Measurements from ENCODE around the gene SMARCA2. TPM values are rescaled to one million over a fixed set of nuclear protein-coding genes. Genes with fewer than 3 reads are reported as not detected.

Gene SMARCA2
- total RNA-seq, 1 donor from 2014 or later = 238 TPM

DNA sequence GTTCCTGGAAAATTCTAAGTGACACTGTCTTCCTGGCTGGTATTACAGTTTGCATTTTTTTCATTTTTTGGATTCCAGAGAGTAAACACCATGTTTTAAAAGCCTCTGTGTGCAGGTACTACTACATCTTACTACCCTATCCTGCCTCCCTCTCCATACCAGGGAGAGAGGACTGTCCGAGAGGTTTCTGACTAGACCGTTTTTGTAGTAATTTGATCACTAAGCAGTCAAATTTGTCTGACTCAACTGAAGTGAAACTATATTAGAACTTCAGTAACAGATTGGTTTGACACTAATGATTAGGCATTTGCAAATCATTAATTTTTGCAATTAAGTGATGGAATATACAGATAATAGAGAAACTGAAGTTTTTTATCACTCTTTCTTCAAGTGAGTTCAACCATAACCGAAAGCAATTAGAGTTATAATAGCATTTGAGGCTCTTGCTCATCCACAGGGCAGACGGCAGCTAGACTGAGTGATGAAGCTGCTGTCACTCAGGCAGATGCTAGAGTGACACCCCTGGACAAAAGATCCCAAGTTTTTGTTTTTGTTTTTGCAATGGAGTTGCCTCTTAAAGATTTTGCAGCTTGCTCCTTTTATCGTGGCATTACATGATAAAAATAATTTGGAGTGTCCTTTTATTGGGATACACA is 44.3 kb downstream of the SMARCA2 start:
- H3K27ac Mint-ChIP-seq = no peak overlapping the region
- ATAC-seq (ENCODE audit: low read depth) = no peak
- peaks cover 83% of the 10 kb centered on the region for H3K36me3 Mint-ChIP-seq (ENCODE audit: low read depth)

DNA sequence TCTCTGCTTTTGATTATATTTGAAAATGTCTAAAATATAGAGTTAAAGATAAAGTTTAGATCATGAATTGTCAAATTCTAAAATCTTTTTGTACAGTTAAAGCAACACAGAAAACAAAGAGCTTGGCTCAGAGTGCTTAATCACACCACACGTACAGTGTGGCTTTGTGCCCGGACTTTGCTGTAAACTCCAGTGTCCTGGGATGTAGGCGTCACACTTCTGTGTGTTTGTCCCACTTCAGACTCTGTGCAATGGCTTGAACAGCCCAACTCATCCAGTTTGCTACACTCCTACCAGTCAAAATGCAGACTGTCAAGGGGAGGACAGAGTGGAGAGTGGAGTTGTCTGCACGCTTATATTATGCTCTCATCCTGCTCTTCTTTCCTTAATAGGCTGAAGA is 45.3 kb downstream of the SMARCA2 start:
- peaks cover 1% of the 10 kb centered on the region for H3K4me1 Mint-ChIP-seq
- no peaks in the 10 kb centered on the region for H3K27me3 Mint-ChIP-seq
- POLR2A ChIA-PET = no interaction called here
- ATAC-seq (ENCODE audit: low read depth) (no peak), DNase-seq (no peak)
- CTCF ChIA-PET = no interaction called here
- peaks cover 89% of the 10 kb centered on the region for H3K36me3 Mint-ChIP-seq (ENCODE audit: low read depth)
- no peak overlapping the region for H3K27ac Mint-ChIP-seq
- no peaks in the 10 kb centered on the region for H3K9me3 Mint-ChIP-seq
- intact Hi-C loops (cut with micrococcal nuclease) = no loop called here
- no peak overlapping the region for H3K4me3 Mint-ChIP-seq
- TF ChIP-seq, protein P1, sequence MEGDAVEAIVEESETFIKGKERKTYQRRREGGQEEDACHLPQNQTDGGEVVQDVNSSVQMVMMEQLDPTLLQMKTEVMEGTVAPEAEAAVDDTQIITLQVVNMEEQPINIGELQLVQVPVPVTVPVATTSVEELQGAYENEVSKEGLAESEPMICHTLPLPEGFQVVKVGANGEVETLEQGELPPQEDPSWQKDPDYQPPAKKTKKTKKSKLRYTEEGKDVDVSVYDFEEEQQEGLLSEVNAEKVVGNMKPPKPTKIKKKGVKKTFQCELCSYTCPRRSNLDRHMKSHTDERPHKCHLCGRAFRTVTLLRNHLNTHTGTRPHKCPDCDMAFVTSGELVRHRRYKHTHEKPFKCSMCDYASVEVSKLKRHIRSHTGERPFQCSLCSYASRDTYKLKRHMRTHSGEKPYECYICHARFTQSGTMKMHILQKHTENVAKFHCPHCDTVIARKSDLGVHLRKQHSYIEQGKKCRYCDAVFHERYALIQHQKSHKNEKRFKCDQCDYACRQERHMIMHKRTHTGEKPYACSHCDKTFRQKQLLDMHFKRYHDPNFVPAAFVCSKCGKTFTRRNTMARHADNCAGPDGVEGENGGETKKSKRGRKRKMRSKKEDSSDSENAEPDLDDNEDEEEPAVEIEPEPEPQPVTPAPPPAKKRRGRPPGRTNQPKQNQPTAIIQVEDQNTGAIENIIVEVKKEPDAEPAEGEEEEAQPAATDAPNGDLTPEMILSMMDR (IDR thresholded peaks at IDR 0.05) = no peak

More for the DNA sequence above, 44.3 kb downstream of the SMARCA2 start:
- H3K27me3 Mint-ChIP-seq = no peaks in the 10 kb centered on the region
- ChIA-PET POLR2A (no interaction called here), CTCF (no interaction called here)
- intact Hi-C loops (cut with micrococcal nuclease) = no loop called here
- H3K9me3 Mint-ChIP-seq = no peaks in the 10 kb centered on the region
- no peak for DNase-seq
- no peak overlapping the region for H3K4me3 Mint-ChIP-seq
- peaks cover 6% of the 10 kb centered on the region for H3K4me1 Mint-ChIP-seq
- TF ChIP-seq, protein P1 (IDR thresholded peaks at IDR 0.05) = no peak

DNA sequence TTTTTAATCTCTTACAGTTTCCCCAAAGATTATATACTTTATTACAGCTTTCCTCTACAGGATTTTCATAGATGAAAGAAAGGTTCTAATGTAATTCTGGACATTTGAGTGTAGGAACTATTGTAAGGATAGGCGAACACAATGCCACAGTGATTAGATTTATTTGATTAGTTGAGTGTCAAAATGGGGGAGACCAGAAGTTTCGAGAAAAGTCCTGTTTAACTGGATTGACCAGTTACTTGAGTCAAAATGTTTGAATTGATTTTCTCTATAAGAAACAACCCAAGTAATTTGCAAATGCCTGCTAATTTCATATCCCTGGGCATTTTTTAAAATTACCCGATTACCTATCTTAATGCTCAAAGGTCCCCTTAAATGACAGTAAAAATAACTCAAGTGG is 50.6 kb downstream of the SMARCA2 start:
- ChIA-PET CTCF (no interaction called here), POLR2A (no interaction called here)
- no peaks in the 10 kb centered on the region for H3K27me3 Mint-ChIP-seq
- TF ChIP-seq, protein P1 (IDR thresholded peaks at IDR 0.05) = no peak
- H3K27ac Mint-ChIP-seq = no peak overlapping the region
- intact Hi-C loops (cut with micrococcal nuclease) = loop anchor here (5.0 kb wide), 3 partner anchors 123 to 603 kb away; no protein-coding TSS in a partner anchor
- no peaks in the 10 kb centered on the region for H3K4me1 Mint-ChIP-seq
- peaks cover 70% of the 10 kb centered on the region for H3K36me3 Mint-ChIP-seq (ENCODE audit: low read depth)
- H3K4me3 Mint-ChIP-seq = no peak overlapping the region
- DNase-seq = no peak
- ATAC-seq (ENCODE audit: low read depth) = no peak
- H3K9me3 Mint-ChIP-seq = no peaks in the 10 kb centered on the region

DNA sequence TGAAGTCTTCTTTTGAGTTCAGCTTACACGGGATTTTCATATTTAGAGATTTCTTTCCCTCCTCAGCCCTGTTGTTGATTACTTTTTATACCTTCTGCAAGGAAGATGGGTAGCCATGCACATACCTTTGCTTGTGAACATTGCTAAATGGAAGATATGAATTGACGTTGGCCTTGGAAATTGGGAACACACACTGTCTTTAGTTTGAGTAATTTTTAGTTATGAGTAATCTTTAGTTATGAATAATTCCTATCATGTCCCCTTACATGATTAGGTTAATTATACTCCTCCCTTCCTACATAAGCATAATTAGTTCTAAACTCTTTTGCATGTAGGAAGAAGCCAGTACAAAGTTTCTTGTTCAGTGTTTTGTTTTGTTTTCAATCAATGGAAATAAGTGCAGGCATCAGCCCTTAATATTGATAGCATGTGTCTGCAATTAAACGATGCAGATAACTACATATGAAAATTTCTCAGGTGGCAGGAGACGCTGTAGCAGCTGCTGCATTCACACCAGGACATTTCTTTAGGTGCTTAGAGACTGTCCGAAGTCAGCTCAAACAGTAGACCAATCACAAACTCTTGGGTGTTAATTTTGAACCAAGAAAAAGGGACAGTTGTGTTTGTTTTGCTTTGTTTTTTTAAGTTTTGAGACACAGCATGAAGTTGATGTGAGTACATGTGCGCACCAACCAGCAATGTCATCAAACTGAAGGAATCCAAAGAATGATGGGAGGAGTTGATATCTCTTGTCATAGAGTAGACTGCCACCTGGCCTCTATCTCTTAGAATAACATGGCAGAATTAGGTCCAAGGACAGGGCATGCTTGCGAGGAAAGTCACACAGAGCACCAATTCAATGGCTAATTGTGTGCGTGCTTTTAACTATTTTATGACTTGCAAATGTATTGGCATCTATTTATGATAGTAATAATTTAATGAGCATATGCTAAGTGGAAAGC is 51.4 kb downstream of the SMARCA2 start:
- intact Hi-C loops (cut with micrococcal nuclease) = loop anchor here (1.0 to 5.0 kb wide), 5 partner anchors 124 to 604 kb away; no protein-coding TSS in a partner anchor
- Mint-ChIP-seq H3K27ac (no peak overlapping the region), H3K36me3 (ENCODE audit: low read depth) (peaks cover 69% of the 10 kb centered on the region), H3K9me3 (no peaks in the 10 kb centered on the region), H3K4me3 (no peak overlapping the region), H3K27me3 (no peaks in the 10 kb centered on the region), H3K4me1 (no peaks in the 10 kb centered on the region)
- TF ChIP-seq, protein P1 (IDR thresholded peaks at IDR 0.05) = no peak
- ATAC-seq (ENCODE audit: low read depth) (no peak), DNase-seq (no peak)
- ChIA-PET POLR2A (interaction anchor here (0.7 kb wide), 1 partner anchor 52 kb away, joined by 3 read pairs; the partner anchor contains the start of gene SMARCA2), CTCF (interaction anchor here (0.9 to 1.0 kb wide), 2 partner anchors 12 to 361 kb away, joined by 3 to 4 read pairs; no protein-coding TSS in a partner anchor)

Data from activated B cell treated with CpG ODN at 0.5 μM for 24 hours (primary cell).